ENCODE measurements around the gene MRPS6.

GRCh38 chr21:34073032-34073748, at the start of gene MRPS6, which contains the start of gene SLC5A3:
- TF ChIP-seq CTCF (IDR thresholded peaks at IDR 0.05) (peak in 1 of 6 experiments; percentile 14), POLR2A (IDR thresholded peaks at IDR 0.05) (peak; percentile 90 to 94)
